Heart right ventricle (tissue), 16 donors: Measurements from ENCODE around the gene KMT2E. TPM values are rescaled to one million over a fixed set of nuclear protein-coding genes. Genes with fewer than 3 reads are reported as not detected.
A peak's percentile ranks its signal among the peaks of the same experiment; 100 is the strongest.

Source experiments
- ATAC-seq, 8 donors: fragments of 200-7000 bp; cut with Tn5 transposase; one replicate each; pipeline ENCODE4 v1.9.1; 2020; ENCODE audit warnings: mild to moderate bottlenecking in 8 of 8, moderate library complexity in 8 of 8, moderate number of reproducible peaks in 1 of 8
- DNase-seq, 2 donors: peaks; one replicate each; pipeline ENCODE4 v3.0.0-alpha.2; 2020
- H3K27ac ChIP-seq, 10 donors: fragments of 200-600 bp; sonication (generic) in 2 of 10; one replicate each; pipeline versions ENCODE4 v1.5.0 to v1.8.0; 2020 to 2022; ENCODE audit warnings: mild to moderate bottlenecking in 3 of 10
- H3K27me3 ChIP-seq, 7 donors: fragments of 200-600 bp; one replicate each; pipeline ENCODE4 v1.8.0; 2021 to 2022; ENCODE audit warnings: mild to moderate bottlenecking in 2 of 7
- H3K36me3 ChIP-seq, 9 donors: fragments of 200-600 bp; sonication (generic) in 1 of 9; one replicate each; pipeline versions ENCODE4 v1.5.0 to v1.8.0; 2020 to 2022; ENCODE audit warnings: mild to moderate bottlenecking in 2 of 9
- H3K4me1 ChIP-seq, 9 donors: fragments of 200-600 bp; sonication (generic) in 1 of 9; one replicate each; pipeline versions ENCODE4 v1.5.0 to v1.8.0; 2020 to 2022; ENCODE audit warnings: mild to moderate bottlenecking in 4 of 9
- H3K4me3 ChIP-seq, 10 donors: fragments of 200-600 bp; sonication (generic) in 2 of 10; one replicate each; pipeline versions ENCODE4 v1.5.0 to v1.8.0; 2020 to 2022; ENCODE audit warnings: mild to moderate bottlenecking in 7 of 10, moderate library complexity in 2 of 10
- H3K9me3 ChIP-seq, 11 donors: fragments of 200-600 bp in 10 of 11; sonication (generic) in 2 of 11; one replicate each; pipeline versions ENCODE4 v1.5.0 to v1.8.0; 2013 to 2022; ENCODE audit warnings: mild to moderate bottlenecking in 2 of 11, control low read depth in 1 of 11, moderate library complexity in 1 of 11
- WGBS, 2 donors: extraction: QIAGEN DNeasy Blood & Tissue Kit; methylation state at CpG; one replicate each; pipeline ENCODE4 v1.1.7; 2013; ENCODE audit warnings: inconsistent platforms in 1 of 2; 5-methylcytosine and 5-hydroxymethylcytosine counted together
- intact Hi-C, 10 donors: fragments of 100-400 bp; cut with DNase I; formaldehyde crosslinking; loops; one replicate each; pipeline versions ENCODE4 v1.11.1 to v1.14.2; 2022
- polyA plus RNA-seq, 2 donors: library from polyadenylated mRNA; stranded (reverse); fragments of 200-250 nt; gene quantifications; one replicate each; pipeline ENCODE4 v1.2.3, GENCODE V29; 2013
- total RNA-seq, 10 donors: library from RNA; stranded (reverse); fragmentation: NEBNext Ultra II Directional in 3 of 10; extraction: Animal tissue kit (Norgen Biotek cat#: 25700) in 3 of 10; gene quantifications; one replicate each; pipeline versions ENCODE4 v1.2.1 to v1.2.4, GENCODE V29; 2021 to 2023
- TF ChIP-seq, protein P1 (sequence below), 9 donors: fragments of 200-600 bp; sonication (generic) in 2 of 9; IDR thresholded peaks; one replicate each; pipeline versions ENCODE4 v1.5.0 to v1.8.0; 2021 to 2022; ENCODE audit warnings: antibody characterized with exemption in 9 of 9, mild to moderate bottlenecking in 5 of 9, moderate library complexity in 1 of 9
- donor health status: Arrhythmogenic right ventricular cardiomyopathy.
- donor health status: ischemic (EF 13 %, LVEDD 7.1; RV severe dilation, severe dysfunction).
- donor health status: healthy with polysubstance abuse.
- donor health status: DM: no; HTN: yes; CAD: no.
- donor health status: DM: no; HTN: no; CAD: no.
- donor health status: ischemic (EF 25% LVEDD 6.9; RV normal size, moderate dysfunction).
- donor health status: ischemic (EF 25% LVEDD 5.7; RV mildly dilated, moderate dysfunction).
- donor health status: healthy.
- donor health status: DM: yes; HTN: yes; CAD: no.
- donor health status: Ischemic cardiomyopathy.
- donor health status: ischemic (EF 35%, LVEDD 5.7; RV mildly dilated, moderate dysfunction).
- donor health status: nonischemic (EF 11% LVEDD 7.7; RV severe dilation, severe dysfunction).
- donor health status: DM: yes; HTN: yes; CAD: no.
- donor health status: PGD.
- donor health status: ischemic (EF 29% LVEDD 5.4; RV normal size, mild dysfunction).
- donor health status: nonischemic (EF 23%, LVEDD 6.1; RV moderate dilation, normal function).

Gene KMT2E
- total and polyA plus RNA-seq, 12 donors = 9.4 to 53.3 (median 46.2) TPM

DNA sequence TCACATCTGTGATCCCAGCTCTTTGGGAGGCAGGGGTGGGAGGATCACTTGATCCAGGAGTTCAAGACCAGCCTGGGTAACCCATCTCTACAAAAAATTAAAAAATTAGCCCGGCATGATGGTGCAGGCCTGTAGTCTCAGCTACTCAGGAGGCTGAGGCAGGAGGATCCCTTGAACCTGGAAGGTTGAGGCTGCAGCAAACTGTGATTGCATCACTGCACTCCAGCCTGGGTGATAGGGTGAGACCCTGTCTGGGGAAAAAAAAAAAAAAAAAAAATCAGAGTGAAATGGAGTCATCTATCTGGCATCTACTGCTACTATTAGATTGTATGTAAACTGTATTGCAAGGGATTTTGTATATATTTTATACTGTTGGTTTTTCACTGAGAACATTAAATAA lies 59.1 kb downstream of the KMT2E start:
- intact Hi-C loops = no loop called here
- Histone ChIP-seq H3K27me3 (no peaks in the 10 kb centered on the region), H3K36me3 (peaks cover 0 to 100% (median 48%) of the 10 kb centered on the region in 9 donors), H3K9me3 (no peaks in the 10 kb centered on the region), H3K4me1 (peaks cover 0 to 14% (median 7%) of the 10 kb centered on the region in 9 donors), H3K4me3 (no peak overlapping the region), H3K27ac (no peak overlapping the region)
- no peak for ATAC-seq
- 91 to 95% methylated on average over 1 of the region's 1 CpG for WGBS, 2 donors
- DNase-seq = no peak
- TF ChIP-seq, protein P1, sequence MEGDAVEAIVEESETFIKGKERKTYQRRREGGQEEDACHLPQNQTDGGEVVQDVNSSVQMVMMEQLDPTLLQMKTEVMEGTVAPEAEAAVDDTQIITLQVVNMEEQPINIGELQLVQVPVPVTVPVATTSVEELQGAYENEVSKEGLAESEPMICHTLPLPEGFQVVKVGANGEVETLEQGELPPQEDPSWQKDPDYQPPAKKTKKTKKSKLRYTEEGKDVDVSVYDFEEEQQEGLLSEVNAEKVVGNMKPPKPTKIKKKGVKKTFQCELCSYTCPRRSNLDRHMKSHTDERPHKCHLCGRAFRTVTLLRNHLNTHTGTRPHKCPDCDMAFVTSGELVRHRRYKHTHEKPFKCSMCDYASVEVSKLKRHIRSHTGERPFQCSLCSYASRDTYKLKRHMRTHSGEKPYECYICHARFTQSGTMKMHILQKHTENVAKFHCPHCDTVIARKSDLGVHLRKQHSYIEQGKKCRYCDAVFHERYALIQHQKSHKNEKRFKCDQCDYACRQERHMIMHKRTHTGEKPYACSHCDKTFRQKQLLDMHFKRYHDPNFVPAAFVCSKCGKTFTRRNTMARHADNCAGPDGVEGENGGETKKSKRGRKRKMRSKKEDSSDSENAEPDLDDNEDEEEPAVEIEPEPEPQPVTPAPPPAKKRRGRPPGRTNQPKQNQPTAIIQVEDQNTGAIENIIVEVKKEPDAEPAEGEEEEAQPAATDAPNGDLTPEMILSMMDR (IDR thresholded peaks at IDR 0.05) = no peak

DNA sequence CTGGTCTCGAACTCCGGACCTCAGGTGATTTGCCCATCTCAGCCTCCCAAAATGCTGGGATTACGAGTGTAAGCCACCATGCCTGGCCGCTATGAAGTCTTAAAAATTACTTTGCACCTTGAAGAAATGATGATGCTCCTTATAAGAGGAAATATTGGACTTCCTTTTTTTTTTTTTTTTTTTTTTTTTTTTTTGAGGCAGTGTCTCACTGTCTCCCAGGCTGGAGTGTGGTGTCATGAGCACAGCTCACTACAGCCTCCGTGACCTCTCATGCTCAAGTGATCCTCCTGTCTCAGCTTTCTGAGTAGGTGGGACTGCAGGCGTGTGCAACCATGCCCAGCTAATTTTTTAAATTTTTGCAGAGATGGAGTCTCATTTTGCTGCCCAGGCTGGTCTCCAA lies 65.3 kb downstream of the KMT2E start:
- Histone ChIP-seq H3K4me3 (no peak overlapping the region), H3K4me1 (peaks cover 0 to 9% (median 0%) of the 10 kb centered on the region in 9 donors), H3K27ac (no peak overlapping the region), H3K27me3 (no peaks in the 10 kb centered on the region), H3K36me3 (peaks cover 0 to 100% (median 78%) of the 10 kb centered on the region in 9 donors), H3K9me3 (no peaks in the 10 kb centered on the region)
- TF ChIP-seq, protein P1 (IDR thresholded peaks at IDR 0.05) = no peak
- WGBS, 2 donors = 95 to 98% methylated on average over 6 of the region's 6 CpGs
- intact Hi-C loops = no loop called here
- peak in 2 of 8 donors; percentile 37 to 40 for ATAC-seq
- DNase-seq = no peak

DNA sequence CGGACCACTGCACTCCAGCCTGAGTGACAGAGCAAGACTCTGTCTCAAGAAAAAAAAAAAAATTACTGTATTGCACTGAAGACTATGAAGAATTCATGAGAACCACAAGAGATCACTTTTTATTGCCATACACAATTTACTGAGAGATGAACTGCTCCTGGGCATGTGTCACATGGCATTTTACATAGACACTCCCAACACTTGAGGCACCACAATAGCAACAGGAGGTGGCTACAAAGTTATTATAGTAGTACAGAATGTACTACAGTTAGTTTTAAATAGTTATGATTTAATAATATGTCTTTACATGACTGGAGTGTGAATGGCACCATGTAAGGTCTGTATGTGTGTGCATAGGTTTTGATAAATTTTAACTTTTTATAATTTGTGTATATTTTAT lies 70.6 kb downstream of the KMT2E start:
- Histone ChIP-seq H3K36me3 (peaks cover 0 to 100% (median 70%) of the 10 kb centered on the region in 9 donors), H3K4me1 (peaks cover 0 to 13% (median 0%) of the 10 kb centered on the region in 9 donors)
- ATAC-seq = peak in 7 of 8 donors; percentile 38 to 92 (median 74)

DNA sequence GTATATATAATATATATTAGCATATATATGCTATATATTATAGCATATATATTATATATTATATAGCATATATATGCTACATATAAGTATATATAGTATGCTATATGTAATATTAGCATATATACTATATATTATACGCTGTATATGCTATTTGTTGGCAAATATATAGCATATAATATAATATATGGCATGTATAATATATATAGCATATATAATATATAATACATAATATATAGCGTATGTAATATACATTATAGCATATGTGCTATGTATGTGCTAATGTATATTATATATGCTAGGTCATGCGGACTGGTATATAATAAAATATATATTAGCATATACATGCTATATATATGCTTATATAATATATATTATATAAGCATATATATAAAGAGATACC lies 72.8 kb downstream of the KMT2E start:
- H3K9me3 ChIP-seq = no peaks in the 10 kb centered on the region
- H3K27ac ChIP-seq = no peak overlapping the region
- TF ChIP-seq, protein P1 (IDR thresholded peaks at IDR 0.05) = no peak
- WGBS, 2 donors = 96 to 99% methylated on average over 3 of the region's 3 CpGs
- no peaks in the 10 kb centered on the region for H3K27me3 ChIP-seq
- DNase-seq (no peak), ATAC-seq (no peak)
- no peak overlapping the region for H3K4me3 ChIP-seq
- H3K4me1 ChIP-seq = peaks cover 0 to 13% (median 2%) of the 10 kb centered on the region in 9 donors
- intact Hi-C loops = no loop called here
- peaks cover 0 to 100% (median 66%) of the 10 kb centered on the region in 9 donors for H3K36me3 ChIP-seq

More for the DNA sequence above, 70.6 kb downstream of the KMT2E start:
- H3K27me3 ChIP-seq = no peaks in the 10 kb centered on the region
- no peak overlapping the region for H3K4me3 ChIP-seq
- 97 to 100% methylated on average over 1 of the region's 1 CpG for WGBS, 2 donors
- peak overlapping the region in 2 of 10 donors; percentile 20 to 25 for H3K27ac ChIP-seq
- no peaks in the 10 kb centered on the region for H3K9me3 ChIP-seq
- intact Hi-C loops = no loop called here
- DNase-seq = no peak
- TF ChIP-seq, protein P1 (IDR thresholded peaks at IDR 0.05) = no peak
